HG03354 (cell line): Measurements from ENCODE around the gene SERTAD3.
"Not testable (repeated sequence)": the region's sequence is repeated elsewhere in the genome, so short reads cannot be mapped to it uniquely, and the experiment has no call there.

Experiments
- ATAC-seq: cut with Tn5 transposase; IDR thresholded peaks from one replicate; pipeline ENCODE4 v1.9.1; 2021; ENCODE audit warnings: mild to moderate bottlenecking; ENCODE audit not compliant: unreplicated experiment, poor library complexity, severe bottlenecking

The SERTAD3 gene

DNA sequence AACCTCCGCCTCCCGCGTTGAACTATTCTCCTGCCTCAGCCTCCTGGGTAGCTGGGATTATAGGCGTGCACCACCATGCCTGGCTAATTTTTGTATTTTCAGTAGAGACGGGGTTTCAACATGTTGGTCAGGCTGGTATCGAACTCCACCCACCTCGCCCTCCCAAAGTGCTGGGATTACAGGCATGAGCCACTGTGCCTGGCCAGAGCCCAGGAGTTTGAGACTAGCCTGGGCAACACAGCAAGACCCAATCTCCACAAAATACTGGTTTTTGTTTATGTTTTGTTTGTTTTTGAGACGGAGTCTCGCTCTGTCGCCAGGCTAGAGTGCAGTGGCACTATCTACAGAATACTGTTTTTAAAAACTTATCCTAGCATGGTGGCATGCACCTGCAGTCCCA, 13.9 kb downstream of the SERTAD3 start:
- not testable (repeated sequence) for ATAC-seq

DNA sequence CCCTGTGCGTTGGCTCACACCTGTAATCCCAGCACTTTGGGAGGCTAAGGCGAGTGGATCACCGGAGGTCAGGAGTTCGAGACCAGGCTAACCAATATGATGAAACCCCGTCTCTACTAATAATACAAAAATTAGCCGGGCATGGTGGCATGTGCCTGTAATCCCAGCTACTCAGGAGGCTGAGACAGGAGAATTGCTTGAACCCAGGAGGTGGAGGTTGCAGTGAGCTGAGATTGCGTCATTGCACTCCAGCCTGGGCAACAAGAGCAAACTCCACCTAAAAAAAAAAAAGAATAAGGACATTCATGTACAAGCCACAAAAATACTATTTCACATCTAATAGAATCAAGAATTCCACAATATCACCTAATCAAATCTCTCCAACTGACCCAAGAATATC, 15.9 kb downstream of the SERTAD3 start:
- ATAC-seq, result not testable (repeated sequence)

DNA sequence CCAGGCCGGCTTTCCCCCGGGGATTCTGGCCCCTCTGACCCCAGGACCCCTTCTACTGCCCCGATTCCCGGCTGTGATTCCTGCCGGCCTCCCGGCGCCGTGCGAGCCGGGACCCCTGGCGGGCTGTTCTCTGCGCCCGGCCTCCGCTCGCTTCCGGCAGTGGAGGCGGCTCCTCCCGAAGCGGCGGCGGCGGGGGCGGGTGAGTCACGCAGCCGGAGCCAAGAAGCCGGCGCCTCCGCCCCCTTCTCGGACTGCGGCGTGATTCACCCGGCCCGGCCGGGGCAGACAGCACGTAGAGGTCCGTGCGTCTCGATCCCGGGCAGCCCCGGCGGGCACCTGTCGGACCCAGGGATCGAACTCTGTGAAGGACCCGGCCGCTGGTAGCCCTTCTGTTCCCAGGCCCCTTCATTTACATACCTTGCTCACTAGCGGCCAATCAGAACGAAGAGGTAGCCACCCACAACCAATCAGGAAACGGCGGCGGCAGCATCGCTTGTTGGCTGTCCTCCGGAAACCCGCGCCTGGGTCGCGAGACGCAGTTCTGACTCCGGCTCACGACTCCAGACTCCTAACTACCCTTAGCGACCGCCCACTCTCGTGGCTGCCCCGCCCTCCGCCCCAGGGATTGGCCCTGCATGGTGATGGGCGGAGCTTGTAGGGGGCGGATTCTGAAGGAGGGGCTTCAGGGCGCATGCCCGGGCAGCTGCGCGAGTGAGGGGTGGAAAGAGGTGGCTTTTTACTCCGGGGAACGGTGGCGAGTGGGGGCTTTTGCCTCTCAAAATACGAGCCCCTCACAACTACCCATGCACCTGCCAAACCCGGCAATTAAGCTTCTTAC, 18.5 kb downstream of the SERTAD3 start, which contains the start of gene SERTAD1:
Gene SERTAD1 (minus strand): TSS at position 543 of the 838 bp plus-strand sequence. CDS start 2,446 bp downstream, outside the sequence.
- ATAC-seq, result peak; percentile 84

DNA sequence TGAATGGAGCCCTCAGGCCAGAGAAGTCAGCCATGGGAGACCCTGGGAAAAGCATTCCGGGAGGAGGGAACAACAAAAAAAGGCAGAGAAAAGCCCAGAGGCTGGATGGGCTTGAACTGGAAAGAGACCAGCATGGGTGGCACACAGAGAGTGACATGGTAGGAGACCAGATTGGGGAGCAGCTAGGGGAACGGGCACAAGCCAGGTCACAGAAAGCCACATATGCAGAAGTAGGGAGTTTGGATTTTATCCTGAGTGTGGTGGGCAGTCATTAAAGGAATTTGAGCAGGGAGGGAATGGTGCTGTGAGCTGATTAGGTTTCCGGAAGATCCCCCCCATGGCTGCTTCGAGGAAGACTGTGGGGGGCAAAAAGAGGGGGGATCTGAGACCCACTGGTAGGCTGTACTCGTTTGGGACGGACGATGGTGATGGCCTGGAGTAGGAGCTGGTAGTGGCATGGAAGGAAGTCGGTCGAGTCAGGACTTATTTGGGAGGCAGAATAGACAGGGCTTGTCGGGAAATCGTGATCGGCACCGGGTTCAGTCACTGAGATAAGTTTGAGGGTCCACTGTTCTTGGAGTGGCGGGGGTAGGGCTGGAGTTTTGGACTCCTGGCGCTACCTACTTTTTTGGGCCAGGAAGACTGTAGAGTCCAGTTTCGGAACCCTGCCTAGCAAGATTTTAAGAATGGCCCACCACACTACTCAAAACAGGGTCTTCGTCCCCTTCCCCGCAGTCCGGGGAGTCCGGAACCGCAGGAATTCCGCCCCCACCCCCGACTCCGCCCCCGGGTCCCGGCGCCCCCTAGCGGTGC, 19.3 kb downstream of the SERTAD3 start:
- ATAC-seq, result no peak

DNA sequence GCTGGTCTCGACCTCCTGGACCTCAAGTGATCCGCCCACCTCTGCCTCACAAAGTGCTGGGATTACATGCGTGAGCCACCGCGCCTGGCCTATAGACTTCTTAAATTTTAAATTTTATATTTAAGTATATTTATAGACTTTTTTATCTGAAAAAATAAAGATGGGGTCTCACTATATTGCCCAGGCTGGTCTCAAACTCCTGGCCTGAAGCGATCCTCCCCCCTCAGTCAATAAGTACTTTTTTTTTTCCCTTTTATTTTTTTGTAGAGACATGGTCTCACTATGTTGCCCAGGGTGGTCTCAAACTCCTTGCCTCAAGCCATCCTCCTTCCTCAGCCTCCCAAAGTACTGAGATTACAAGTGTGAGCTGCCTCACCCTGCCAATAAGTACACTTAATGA, 20.2 kb downstream of the SERTAD3 start:
- no peak for ATAC-seq

DNA sequence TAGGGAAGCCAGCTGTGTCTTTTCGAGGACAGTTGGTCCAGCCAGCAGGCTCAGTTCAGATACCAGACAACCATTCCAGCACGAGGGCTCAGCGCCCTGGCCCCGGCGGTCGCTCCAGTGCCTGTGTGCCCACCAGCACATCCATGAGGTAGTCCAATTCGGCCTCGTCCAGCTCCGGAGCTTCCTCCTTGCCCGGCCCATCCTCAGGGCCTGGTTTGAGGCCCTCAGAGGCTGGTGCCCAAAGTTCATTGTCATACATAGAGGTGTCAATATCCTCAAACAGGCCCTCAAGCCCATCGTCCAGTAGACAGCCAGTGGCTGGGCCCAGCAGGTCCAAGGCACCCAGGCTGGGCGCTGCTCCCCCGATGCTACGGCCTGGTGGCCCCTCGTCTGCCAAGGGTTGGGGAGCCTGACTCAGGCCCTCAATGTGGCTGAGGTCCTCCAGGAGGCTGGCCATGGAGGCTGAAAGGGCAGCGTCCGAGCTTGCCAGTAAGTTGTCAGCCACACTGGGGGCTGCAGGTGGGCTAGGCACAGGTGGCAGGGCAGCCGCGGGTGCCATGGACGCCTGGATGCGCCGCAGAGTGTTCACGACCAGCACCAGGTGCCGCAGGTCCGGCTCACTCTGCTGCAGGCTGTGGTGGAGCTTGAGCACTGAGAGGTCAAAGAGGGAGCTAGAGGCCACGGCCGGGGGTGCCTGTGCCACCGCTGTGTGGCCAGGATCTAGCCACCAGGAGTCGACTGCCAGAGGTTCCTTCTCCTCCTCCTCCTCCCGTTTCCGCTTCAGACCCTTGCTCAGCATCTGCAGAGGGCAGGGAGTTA, 21.2 kb downstream of the SERTAD3 start:
- ATAC-seq, result no peak

DNA sequence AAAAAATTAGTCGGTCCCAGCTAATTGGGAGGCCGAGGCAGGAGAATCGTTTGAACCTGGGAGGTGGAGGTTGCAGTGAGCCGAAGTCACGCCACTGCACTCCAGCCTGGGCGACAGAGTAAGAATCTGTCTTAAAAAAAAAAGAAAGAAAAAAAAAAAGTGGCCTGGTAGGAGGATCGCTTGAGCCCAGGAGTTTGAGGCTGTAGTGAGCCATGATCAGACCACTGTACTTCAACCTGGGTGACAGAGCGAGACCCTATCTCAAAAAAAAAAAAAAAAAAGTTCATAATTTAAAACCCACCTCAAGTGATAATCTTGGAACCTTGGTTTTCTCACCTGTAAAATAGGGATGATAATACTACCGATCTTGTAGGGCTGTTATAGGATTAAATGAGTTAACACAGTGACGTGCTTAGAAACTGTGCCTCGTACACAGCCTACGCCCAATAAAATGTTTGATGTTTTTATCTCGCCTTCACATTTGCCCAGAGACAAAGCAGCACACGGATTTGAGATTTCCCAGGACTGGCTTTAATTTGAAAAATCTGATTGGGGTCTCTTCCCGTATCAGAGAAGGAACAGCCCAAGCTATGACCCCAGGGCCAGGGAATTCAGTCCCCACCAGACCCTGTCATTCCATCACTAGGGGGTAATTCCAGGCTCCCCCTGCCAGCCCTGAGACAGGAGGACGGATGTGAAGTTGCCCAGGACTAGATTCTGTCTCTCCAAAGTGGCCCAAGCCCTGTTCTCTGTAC, 22.0 kb downstream of the SERTAD3 start:
- ATAC-seq, result no peak

DNA sequence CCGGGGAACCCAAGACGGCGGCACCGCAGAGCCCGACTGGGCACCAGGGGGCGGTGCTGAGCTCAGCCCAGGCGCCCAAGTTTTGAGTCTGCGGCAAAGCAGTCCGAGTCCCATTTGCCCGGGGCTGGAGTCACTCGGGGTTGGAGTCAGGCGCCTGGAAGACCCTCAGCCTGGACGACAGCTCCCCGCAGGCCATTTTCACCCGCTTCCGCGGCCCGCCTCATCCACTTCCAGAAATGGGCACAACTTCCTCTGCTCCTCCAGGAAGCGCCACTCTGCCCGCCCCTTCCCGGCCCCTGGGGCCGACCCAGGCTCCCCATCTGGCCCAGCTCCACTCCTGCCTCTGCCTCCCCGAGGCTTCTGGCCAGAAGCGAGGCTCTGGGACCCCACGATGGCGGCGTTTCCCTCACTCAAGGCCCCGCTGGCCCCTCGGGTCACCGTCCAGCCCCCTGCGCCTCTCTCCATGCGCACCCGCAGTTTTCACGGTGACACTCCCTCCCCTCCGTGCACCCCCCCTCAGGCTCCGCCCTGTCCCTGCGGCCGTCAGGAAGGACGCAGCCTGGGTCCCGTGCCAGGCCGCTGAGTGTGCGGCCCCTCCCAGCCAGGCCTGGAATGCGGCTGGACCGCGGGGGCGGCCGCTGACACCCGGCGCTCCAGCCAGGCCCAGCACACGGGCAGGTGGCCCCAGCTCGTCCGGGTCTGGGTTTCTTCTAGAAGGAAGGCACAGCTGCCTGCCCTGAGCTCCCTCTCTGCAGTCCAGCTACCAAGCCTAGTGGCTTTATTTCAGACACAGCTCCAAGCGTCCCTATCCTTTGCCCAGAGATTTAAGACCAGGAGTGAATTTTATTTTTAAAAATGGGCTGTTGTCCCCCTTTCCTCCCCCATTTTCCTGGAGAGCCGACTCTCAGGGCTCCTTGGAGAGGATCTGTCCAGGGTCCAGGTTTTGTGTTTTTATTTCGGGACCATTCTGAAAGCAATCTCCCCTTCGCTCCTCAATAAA, 23.1 kb downstream of the SERTAD3 start:
- ATAC-seq, result peak; percentile 46

DNA sequence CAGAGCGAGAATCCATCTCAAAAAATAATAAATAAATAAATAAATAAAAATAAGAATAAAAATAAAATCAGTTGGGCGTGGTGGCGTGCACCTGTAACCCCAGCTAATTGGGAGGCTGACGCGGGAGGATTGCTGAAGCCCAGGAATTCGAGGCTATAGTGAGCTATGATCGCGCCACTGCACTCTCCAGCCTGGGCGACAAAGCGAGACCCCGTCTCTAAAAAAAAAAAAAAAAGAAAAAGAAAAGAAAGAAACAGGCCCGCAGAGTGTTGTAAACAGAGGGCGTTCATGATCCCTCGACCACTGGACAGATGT, 23.7 kb downstream of the SERTAD3 start:
- ATAC-seq, result no peak

DNA sequence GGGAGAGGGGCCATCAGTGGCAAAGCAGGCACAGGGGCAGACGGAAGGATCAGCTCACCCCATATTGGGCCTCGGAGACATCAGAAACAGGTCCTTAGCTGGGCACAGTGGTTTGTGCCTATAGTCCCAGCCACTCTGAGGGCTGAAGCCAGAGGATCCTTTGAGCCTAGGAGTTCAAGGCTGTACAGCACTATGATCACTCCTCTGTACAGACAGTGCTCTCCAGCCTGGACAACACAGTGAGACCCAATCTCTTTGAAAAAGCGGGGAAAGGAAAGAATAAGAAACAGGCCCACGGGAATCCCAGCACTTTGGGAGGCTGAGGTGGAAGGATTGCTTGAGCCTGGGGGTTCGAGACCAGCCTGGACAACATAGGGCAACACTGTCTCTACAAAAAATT, 24.4 kb downstream of the SERTAD3 start:
- no peak for ATAC-seq

DNA sequence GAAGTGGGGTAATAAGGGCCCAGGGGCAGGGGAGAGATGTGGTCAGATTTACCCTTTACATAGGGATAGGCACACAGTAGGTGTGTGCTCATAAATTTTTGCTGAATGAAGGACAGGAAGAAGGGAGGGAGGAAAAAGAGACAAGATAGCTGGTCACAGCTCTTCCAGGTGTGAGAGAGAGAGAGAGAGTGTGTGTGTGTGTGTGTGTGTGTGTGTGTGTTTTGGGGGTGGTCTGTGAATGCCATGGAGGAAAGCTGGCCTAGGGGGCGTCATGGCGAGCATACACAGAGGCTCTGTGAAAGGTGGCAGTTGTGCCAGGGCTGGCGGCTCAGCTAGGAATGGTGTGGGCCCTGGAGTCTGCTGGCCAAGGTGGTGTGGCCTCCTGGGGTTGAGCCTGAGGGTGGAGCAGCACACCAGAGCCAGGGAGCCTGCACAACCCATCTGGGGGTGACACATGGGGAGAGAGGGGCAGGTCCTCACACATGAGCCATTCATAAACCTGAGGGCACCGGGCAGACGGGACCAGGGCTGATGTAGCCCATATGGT, 25.0 kb downstream of the SERTAD3 start:
- no peak for ATAC-seq

DNA sequence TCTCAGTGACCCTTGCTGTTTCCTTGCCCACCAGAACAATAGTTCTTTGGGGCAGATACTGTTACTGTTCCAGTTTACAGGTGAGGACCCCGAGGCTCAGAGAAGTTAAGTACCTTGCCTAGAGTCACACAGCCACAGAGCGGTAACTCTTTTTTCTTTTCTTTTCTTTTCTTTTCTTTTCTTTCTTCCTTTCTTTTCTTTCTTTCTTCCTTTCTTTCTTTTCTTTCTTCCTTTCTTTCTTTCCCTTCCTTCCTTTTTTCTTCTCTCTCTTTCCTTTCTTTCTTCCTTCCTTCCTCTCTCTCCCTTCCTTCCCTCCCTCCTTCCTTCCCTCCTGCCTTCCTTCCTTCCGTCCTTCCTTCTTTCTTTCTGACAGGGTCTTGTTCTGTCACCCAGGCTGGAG, 26.1 kb downstream of the SERTAD3 start:
- ATAC-seq, result no peak

DNA sequence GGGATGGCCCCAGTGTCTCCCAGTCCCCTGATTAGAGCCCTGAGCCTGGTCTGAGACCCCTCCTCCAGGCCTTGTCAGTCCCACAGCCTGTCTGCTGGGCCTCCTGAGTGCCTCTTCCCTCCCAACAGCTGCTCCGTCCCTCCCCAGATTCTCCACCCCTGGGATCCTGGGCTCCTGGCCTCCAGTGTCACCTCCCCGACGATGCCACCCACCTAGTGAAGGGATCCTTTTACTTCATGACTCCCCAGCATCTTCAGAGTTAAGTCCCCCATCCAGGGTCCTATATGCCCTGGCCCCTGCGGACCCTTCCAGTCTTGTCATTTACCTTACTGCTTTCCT, 26.5 kb downstream of the SERTAD3 start:
- ATAC-seq, result no peak

DNA sequence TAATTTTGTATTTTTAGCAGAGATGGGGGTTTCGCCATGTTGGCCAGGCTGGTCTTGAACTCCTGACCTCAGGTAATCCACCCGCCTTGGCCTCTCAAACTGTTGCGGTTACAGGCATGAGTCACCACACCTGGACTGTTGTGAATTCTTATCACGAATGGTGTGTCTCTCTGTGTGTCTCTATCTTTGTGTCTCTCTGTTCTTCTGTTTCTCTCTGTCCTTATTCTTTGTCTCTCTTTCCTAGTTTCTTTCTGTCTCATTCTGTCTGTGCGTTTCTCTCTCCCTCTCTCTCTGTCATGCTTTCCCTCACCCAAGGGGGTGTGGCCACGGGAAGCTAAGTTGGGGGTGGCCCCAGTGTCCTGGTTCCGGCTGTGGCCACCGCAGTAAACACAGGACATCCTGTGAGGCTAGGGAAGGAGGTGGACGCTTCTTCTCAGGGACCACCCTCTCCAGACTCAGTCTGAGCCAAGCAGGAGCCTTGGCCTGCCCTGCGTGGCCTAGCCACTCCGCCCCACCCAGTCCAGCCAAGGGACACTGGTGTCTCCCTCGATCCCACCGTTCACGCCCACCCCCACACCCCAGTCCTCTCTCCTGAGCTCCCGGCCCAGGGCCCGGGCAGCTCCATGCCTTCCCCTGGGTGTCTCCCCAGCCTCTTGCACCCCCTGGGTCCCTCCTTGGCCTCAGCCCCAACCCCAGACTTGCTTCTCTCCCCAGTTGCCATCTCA, 27.1 kb downstream of the SERTAD3 start:
- ATAC-seq, result no peak

DNA sequence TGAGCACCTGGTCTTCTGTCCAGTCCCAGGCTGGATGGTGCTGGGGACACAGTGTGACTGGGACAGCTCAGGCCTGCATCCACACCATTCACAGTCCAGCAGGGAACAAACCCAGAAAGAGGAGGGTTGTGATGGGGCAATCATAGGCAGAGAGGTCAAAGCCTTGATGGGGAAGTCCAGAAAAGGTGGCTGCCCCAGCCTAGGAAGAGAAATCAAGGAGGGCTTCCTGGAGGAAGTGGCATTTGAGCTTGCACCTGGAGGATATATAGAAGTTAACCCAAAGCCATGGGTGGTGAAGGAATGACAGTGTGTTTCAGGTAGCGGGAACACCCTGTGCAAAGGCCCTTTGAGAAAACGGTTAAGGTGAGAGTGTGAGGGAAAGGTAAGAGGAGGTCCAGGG, 28.4 kb downstream of the SERTAD3 start:
- ATAC-seq, result no peak

DNA sequence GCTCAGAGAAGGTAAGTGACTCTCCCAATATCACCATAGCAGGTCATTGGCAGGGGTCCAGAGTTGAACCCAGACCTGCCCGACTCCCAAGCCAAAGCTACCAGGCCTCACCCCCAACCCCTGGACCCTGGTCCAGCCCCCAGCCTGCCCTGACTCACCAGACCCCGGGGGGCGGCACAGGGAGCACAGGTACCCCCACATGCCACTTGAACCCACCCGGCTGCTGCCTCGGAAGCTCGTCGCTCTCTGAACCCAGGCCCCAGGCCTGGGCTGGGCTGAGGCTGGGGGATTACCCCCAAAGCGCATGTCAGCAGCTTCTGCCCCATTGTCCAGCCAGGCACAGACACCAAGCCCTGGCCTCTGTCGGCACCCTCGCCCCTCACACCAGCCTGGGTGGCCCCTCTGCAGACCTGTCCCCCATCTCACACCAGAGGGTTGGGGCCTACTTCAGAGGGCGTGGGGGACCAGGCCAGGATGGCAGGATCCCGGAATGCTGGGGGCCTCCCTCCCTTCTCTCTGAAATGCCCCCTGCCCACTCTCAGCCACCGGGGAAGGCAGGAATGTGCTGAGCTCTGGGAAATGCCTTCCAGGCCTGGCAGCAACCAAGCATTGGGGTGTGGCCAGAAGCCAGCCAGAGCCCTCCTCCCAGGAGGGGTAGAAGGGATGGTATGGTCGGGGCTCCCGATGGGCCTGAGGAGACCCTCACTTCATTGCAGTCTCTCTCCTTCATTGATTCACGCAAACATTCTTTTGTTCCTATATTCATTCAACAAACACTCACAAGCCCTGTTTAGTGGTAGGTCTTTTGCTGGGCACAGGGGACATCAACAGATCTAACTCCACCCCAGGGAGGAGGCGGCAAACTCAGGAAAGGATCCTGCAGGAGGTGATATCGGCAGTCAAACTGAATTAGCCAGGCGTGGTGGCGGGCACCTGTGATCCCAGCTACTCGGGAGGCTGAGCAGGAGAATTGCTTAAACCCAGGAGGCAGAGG, 29.3 kb downstream of the SERTAD3 start:
- no peak for ATAC-seq
